Tibial nerve (tissue), 3 donors: ENCODE data around the gene PTPRG.

Experiments used
- CTCF ChIP-seq, 5 experiments: fragments of 200-600 bp in 3 of 5; fragments of 450-650 bp in 2 of 5; sonication (generic) in 3 of 5; IDR thresholded peaks; one replicate each; pipeline ENCODE4 v1.5.1; 2016 to 2019; ENCODE audit warnings: antibody characterized with exemption in 5 of 5, mild to moderate bottlenecking in 3 of 5, moderate library complexity in 2 of 5
- POLR2A ChIP-seq, 2 donors: fragments of 450-650 bp; IDR thresholded peaks; one replicate each; pipeline ENCODE4 v1.6.1; 2017; ENCODE audit warnings: antibody characterized with exemption in 2 of 2, mild to moderate bottlenecking in 2 of 2, moderate library complexity in 2 of 2

- TF ChIP-seq CTCF (IDR thresholded peaks at IDR 0.05) (no peak), POLR2A (IDR thresholded peaks at IDR 0.05) (no peak)
Observed at GRCh38 chr3:62149539-62149938, 588.2 kb downstream of the PTPRG start.
